ENCODE data around the gene PHF24. TPM values are rescaled to one million over a fixed set of nuclear protein-coding genes. Genes with fewer than 3 reads are reported as not detected.

PHF24 gene
- total RNA-seq, 1 experiment from 2014 or later, result 0.47 TPM

DNA sequence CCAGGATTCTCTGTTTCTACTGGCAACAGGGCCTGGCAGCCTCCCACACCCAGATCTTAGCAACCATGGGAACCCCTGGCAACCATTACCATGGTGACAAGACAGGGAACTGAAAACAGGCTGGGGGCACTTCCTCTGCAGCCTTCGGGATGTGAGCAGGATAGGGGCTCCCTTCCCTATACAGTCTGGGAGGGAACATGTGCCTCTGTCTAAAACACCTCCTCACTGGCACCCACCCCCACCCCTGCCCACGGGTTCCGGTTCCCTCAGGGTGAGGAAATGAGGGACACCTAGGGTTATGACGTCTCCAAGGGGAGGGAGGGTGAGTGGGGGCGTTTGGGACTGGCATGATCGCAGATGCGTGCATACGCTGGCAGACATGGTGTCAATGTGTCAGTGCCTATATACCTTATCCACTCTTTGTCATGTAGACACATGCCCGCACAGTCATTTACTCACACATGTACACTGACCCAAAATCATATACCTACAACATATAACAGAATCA is 28.5 kb downstream of the PHF24 start:
- Histone ChIP-seq H3K4me3 (replicated peaks in 1 of 2; ENCODE audit: low read depth in 1 of 2, low read length in 2 of 2) (no peak overlapping the region), H2AFZ (ENCODE audit: low read depth, low read length, poor library complexity, severe bottlenecking) (no peak overlapping the region), H3K9ac (ENCODE audit: low read length) (no peak overlapping the region), H3K79me2 (ENCODE audit: insufficient read depth, low read length) (no peaks in the 10 kb centered on the region), H3K4me1 (ENCODE audit: control insufficient read depth in 1 of 2, insufficient read depth in 2 of 2, low read length in 2 of 2) (peaks cover 4 to 29% of the 10 kb centered on the region in 2 experiments; a peak in 3 of 4 replicates), H3K36me3 (ENCODE audit: control insufficient read depth in 1 of 2, insufficient read depth in 2 of 2, low read length in 2 of 2) (no peaks in the 10 kb centered on the region), H3K9me2 (ENCODE audit: insufficient read depth) (no peaks in the 10 kb centered on the region), H3K9me3 (ENCODE audit: control insufficient read depth in 1 of 2, insufficient read depth in 1 of 2, low read depth in 1 of 2, low read length in 2 of 2) (no peaks in the 10 kb centered on the region), H4K20me1 (ENCODE audit: insufficient read depth) (no peaks in the 10 kb centered on the region), H3K27ac (ENCODE audit: low read depth, low read length) (no peak overlapping the region), H3K27me3 (ENCODE audit: insufficient read depth, low read length) (no peaks in the 10 kb centered on the region), H3K4me2 (ENCODE audit: low read length) (no peak overlapping the region)
- ChIA-PET POLR2A (no interaction called here), CTCF (interaction anchor here (1.1 to 2.9 kb wide), 2 partner anchors 87 kb away, joined by 4 to 71 read pairs; no protein-coding TSS in a partner anchor), RAD21 (ENCODE audit: low non-redundant PET in 1 of 2, low total read pairs in 2 of 2, uncharacterized antibody in 2 of 2, unreplicated experiment in 2 of 2) (no interaction called here)
- BruUV-seq (replicated peaks), result no TSS peak
- TF ChIP-seq, protein P1, sequence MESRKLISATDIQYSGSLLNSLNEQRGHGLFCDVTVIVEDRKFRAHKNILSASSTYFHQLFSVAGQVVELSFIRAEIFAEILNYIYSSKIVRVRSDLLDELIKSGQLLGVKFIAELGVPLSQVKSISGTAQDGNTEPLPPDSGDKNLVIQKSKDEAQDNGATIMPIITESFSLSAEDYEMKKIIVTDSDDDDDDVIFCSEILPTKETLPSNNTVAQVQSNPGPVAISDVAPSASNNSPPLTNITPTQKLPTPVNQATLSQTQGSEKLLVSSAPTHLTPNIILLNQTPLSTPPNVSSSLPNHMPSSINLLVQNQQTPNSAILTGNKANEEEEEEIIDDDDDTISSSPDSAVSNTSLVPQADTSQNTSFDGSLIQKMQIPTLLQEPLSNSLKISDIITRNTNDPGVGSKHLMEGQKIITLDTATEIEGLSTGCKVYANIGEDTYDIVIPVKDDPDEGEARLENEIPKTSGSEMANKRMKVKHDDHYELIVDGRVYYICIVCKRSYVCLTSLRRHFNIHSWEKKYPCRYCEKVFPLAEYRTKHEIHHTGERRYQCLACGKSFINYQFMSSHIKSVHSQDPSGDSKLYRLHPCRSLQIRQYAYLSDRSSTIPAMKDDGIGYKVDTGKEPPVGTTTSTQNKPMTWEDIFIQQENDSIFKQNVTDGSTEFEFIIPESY (IDR thresholded peaks at IDR 0.05; ENCODE audit: extremely low read depth, insufficient replicate concordance, low read length), result no peak
- TF ChIP-seq ELF1 (IDR thresholded peaks at IDR 0.05; ENCODE audit: borderline replicate concordance, low read depth) (no peak), EZH2 (IDR thresholded peaks at IDR 0.05) (no peak), RAD21 (IDR thresholded peaks at IDR 0.05; ENCODE audit: low read depth) (no peak), CEBPB (IDR thresholded peaks at IDR 0.05; ENCODE audit: low read depth) (no peak), POLR2A (IDR thresholded peaks at IDR 0.05; ENCODE audit: borderline replicate concordance, extremely low read depth, insufficient read depth, insufficient read length) (no peak), EGR1 (IDR thresholded peaks at IDR 0.05; ENCODE audit: low read depth) (no peak), SRF (IDR thresholded peaks at IDR 0.05; ENCODE audit: low read depth) (no peak), TCF7L2 (IDR thresholded peaks at IDR 0.05; ENCODE audit: borderline replicate concordance, extremely low read depth, insufficient read depth, insufficient read length) (no peak)
- no peak for DNase-seq (ENCODE audit: low read depth, low spot score)
- intact Hi-C loops (cut with micrococcal nuclease), result loop anchor here (10.0 kb wide), 2 partner anchors 312 to 488 kb away; no protein-coding TSS in a partner anchor
- no peak for ATAC-seq
